HG03060 (cell line): ENCODE results near the gene NOTCH2.
"Not testable (repeated sequence)": the region's sequence is repeated elsewhere in the genome, so short reads cannot be mapped to it uniquely, and the experiment has no call there.

Experiments
- ATAC-seq: cut with Tn5 transposase; IDR thresholded peaks from one replicate; pipeline ENCODE4 v1.9.1; 2021; ENCODE audit warnings: low read depth, moderate number of reproducible peaks; ENCODE audit not compliant: unreplicated experiment

Gene NOTCH2

GRCh38 chr1:120087959-120088358 lies 18.5 kb upstream of the NOTCH2 start:
- ATAC-seq: not testable (repeated sequence)

GRCh38 chr1:120069920-120070214 lies 405 bp upstream of the NOTCH2 start:
- not testable (repeated sequence) for ATAC-seq

GRCh38 chr1:120068683-120069066 lies 787 bp downstream of the NOTCH2 start:
- not testable (repeated sequence) for ATAC-seq

- not testable (repeated sequence) for ATAC-seq
Observed at GRCh38 chr1:120048208-120048607, 21.3 kb downstream of the NOTCH2 start.

- ATAC-seq: not testable (repeated sequence)
Observed at GRCh38 chr1:120041771-120042170, 27.7 kb downstream of the NOTCH2 start.

- not testable (repeated sequence) for ATAC-seq
Observed at GRCh38 chr1:120032253-120032652, 37.2 kb downstream of the NOTCH2 start.

- ATAC-seq: not testable (repeated sequence)
Observed at GRCh38 chr1:120023791-120024190, 45.7 kb downstream of the NOTCH2 start.

GRCh38 chr1:120014978-120015377 lies 54.5 kb downstream of the NOTCH2 start:
- ATAC-seq: not testable (repeated sequence)

GRCh38 chr1:120008320-120008719 lies 61.1 kb downstream of the NOTCH2 start:
- ATAC-seq: not testable (repeated sequence)

- ATAC-seq: not testable (repeated sequence)
Observed at GRCh38 chr1:120007850-120008249, 61.6 kb downstream of the NOTCH2 start.

GRCh38 chr1:120001035-120001434 lies 68.4 kb downstream of the NOTCH2 start:
- not testable (repeated sequence) for ATAC-seq

GRCh38 chr1:119996731-119997312 lies 72.6 kb downstream of the NOTCH2 start:
- not testable (repeated sequence) for ATAC-seq

GRCh38 chr1:119995975-119996374 lies 73.5 kb downstream of the NOTCH2 start:
- ATAC-seq: not testable (repeated sequence)

- no peak for ATAC-seq
Observed at GRCh38 chr1:119988306-119989062, 81.0 kb downstream of the NOTCH2 start.

- no peak for ATAC-seq
Observed at GRCh38 chr1:119987686-119988085, 81.8 kb downstream of the NOTCH2 start.

GRCh38 chr1:119987112-119987511 lies 82.3 kb downstream of the NOTCH2 start:
- no peak for ATAC-seq

GRCh38 chr1:119986007-119986497 lies 83.4 kb downstream of the NOTCH2 start:
- no peak for ATAC-seq

GRCh38 chr1:119984771-119985170 lies 84.7 kb downstream of the NOTCH2 start:
- ATAC-seq: no peak

- ATAC-seq: no peak
Observed at GRCh38 chr1:119981986-119982815, 87.3 kb downstream of the NOTCH2 start.

- no peak for ATAC-seq
Observed at GRCh38 chr1:119981496-119981895, 88.0 kb downstream of the NOTCH2 start.

- no peak for ATAC-seq
Observed at GRCh38 chr1:119978018-119978505, 91.4 kb downstream of the NOTCH2 start.
